ENCODE results near the gene GORASP2.

DNA sequence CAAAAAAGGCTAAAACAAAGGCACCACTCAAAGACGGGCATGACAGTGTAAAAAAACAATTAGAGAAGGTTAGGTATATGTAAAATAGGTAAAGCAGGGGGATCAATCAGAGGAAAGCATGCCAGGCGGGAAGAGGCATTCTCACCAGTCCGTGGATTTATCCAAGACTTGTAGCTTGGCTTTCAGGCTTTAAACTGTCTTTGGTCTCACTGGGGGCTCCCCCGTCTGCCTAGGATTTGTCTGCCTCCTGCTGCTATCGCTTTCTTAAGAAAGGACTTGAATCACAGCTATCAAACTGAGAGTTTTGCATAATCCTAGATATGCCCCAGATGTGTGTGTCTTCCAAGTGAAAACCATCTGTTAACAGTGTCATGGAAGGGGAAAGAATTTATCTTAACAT lies 11.1 kb upstream of the GORASP2 start:
- TF ChIP-seq, protein P1, sequence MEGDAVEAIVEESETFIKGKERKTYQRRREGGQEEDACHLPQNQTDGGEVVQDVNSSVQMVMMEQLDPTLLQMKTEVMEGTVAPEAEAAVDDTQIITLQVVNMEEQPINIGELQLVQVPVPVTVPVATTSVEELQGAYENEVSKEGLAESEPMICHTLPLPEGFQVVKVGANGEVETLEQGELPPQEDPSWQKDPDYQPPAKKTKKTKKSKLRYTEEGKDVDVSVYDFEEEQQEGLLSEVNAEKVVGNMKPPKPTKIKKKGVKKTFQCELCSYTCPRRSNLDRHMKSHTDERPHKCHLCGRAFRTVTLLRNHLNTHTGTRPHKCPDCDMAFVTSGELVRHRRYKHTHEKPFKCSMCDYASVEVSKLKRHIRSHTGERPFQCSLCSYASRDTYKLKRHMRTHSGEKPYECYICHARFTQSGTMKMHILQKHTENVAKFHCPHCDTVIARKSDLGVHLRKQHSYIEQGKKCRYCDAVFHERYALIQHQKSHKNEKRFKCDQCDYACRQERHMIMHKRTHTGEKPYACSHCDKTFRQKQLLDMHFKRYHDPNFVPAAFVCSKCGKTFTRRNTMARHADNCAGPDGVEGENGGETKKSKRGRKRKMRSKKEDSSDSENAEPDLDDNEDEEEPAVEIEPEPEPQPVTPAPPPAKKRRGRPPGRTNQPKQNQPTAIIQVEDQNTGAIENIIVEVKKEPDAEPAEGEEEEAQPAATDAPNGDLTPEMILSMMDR (conservative IDR thresholded peaks at IDR 0.05; ENCODE audit: low read depth in 2 of 2) = no peak
- TF ChIP-seq EZH2 (IDR thresholded peaks at IDR 0.05; ENCODE audit: low read depth, unreplicated experiment) (no peak), POLR2AphosphoS5 (IDR thresholded peaks at IDR 0.05; ENCODE audit: low read depth) (no peak), CREB1 (CRISPR knock-in tag; IDR thresholded peaks at IDR 0.05; ENCODE audit: low read depth) (no peak), ZNF114 (CRISPR knock-in tag; IDR thresholded peaks at IDR 0.05) (no peak), JUNB (IDR thresholded peaks at IDR 0.05; ENCODE audit: unreplicated experiment) (no peak), EZH2phosphoT487 (IDR thresholded peaks at IDR 0.05; ENCODE audit: unreplicated experiment) (no peak)
- TF ChIP-seq, protein P2, sequence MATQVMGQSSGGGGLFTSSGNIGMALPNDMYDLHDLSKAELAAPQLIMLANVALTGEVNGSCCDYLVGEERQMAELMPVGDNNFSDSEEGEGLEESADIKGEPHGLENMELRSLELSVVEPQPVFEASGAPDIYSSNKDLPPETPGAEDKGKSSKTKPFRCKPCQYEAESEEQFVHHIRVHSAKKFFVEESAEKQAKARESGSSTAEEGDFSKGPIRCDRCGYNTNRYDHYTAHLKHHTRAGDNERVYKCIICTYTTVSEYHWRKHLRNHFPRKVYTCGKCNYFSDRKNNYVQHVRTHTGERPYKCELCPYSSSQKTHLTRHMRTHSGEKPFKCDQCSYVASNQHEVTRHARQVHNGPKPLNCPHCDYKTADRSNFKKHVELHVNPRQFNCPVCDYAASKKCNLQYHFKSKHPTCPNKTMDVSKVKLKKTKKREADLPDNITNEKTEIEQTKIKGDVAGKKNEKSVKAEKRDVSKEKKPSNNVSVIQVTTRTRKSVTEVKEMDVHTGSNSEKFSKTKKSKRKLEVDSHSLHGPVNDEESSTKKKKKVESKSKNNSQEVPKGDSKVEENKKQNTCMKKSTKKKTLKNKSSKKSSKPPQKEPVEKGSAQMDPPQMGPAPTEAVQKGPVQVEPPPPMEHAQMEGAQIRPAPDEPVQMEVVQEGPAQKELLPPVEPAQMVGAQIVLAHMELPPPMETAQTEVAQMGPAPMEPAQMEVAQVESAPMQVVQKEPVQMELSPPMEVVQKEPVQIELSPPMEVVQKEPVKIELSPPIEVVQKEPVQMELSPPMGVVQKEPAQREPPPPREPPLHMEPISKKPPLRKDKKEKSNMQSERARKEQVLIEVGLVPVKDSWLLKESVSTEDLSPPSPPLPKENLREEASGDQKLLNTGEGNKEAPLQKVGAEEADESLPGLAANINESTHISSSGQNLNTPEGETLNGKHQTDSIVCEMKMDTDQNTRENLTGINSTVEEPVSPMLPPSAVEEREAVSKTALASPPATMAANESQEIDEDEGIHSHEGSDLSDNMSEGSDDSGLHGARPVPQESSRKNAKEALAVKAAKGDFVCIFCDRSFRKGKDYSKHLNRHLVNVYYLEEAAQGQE (IDR thresholded peaks at IDR 0.05; ENCODE audit: unreplicated experiment) = no peak
- TF ChIP-seq, protein P3, sequence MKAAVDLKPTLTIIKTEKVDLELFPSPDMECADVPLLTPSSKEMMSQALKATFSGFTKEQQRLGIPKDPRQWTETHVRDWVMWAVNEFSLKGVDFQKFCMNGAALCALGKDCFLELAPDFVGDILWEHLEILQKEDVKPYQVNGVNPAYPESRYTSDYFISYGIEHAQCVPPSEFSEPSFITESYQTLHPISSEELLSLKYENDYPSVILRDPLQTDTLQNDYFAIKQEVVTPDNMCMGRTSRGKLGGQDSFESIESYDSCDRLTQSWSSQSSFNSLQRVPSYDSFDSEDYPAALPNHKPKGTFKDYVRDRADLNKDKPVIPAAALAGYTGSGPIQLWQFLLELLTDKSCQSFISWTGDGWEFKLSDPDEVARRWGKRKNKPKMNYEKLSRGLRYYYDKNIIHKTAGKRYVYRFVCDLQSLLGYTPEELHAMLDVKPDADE (IDR thresholded peaks at IDR 0.05) = no peak
